Adrenal gland (tissue), 12 donors: ENCODE data around the gene SOX11. TPM values are rescaled to one million over a fixed set of nuclear protein-coding genes. Genes with fewer than 3 reads are reported as not detected.

Experiments used
- DNase-seq, 7 donors: peaks; one replicate each; pipeline ENCODE4 v3.0.0-alpha.2; 2019 to 2020
- H3K27ac ChIP-seq, 5 donors: fragments of 200-600 bp; sonication (generic) in 4 of 5; 1 replicate in 3 of 5; 2 replicates in 2 of 5; pipeline versions ENCODE4 v1.5.1 to v1.8.0; 2016 to 2020; ENCODE audit warnings: mild to moderate bottlenecking in 1 of 5
- H3K27me3 ChIP-seq: fragments of 200-600 bp; 2 replicates; pipeline ENCODE4 v1.8.0; 2021
- H3K36me3 ChIP-seq, 2 donors: fragments of 200-600 bp; replicated peaks in 1 of 2; 1 replicate in 1 of 2; 2 replicates in 1 of 2; pipeline versions ENCODE4 v1.5.1 to v1.8.0; 2018 to 2022
- H3K4me1 ChIP-seq, 2 donors: fragments of 200-600 bp; replicated peaks in 1 of 2; 1 replicate in 1 of 2; 2 replicates in 1 of 2; pipeline versions ENCODE4 v1.5.1 to v1.8.0; 2018 to 2021
- H3K4me3 ChIP-seq, 4 donors: fragments of 200-600 bp; sonication (generic) in 3 of 4; one replicate each; pipeline ENCODE4 v1.5.1; 2016 to 2018
- H3K9me3 ChIP-seq, 3 donors: fragments of 200-600 bp; sonication (generic) in 1 of 3; replicated peaks in 1 of 3; 1 replicate in 2 of 3; 2 replicates in 1 of 3; pipeline versions ENCODE4 v1.5.1 to v1.8.0; 2016 to 2021
- CTCF ChIP-seq, 6 experiments: fragments of 450-650 bp in 4 of 6; fragments of 200-600 bp in 2 of 6; sonication (generic) in 1 of 6; IDR thresholded peaks; 1 replicate in 5 of 6; 2 replicates in 1 of 6; pipeline versions ENCODE4 v1.5.1 to v1.8.0; 2016 to 2021; ENCODE audit warnings: antibody characterized with exemption in 6 of 6, mild to moderate bottlenecking in 2 of 6, moderate library complexity in 1 of 6
- POLR2A ChIP-seq, 2 donors: fragments of 450-650 bp; IDR thresholded peaks; one replicate each; pipeline ENCODE4 v1.6.1; 2017; ENCODE audit warnings: antibody characterized with exemption in 2 of 2, mild to moderate bottlenecking in 2 of 2, moderate library complexity in 1 of 2
- whole genome bisulfite sequencing, 4 donors: extraction: QIAGEN DNeasy Blood & Tissue Kit in 2 of 4; methylation state at CpG; one replicate each; pipeline versions ENCODE4 v1.1.5 to v1.1.7; 2013 to 2017; 5-methylcytosine and 5-hydroxymethylcytosine counted together
- intact Hi-C, 2 donors: fragments of 100-400 bp; cut with DNase I; formaldehyde crosslinking; loops; one replicate each; pipeline versions ENCODE4 v1.14.1 to v1.15.0; 2022 to 2023
- polyA plus RNA-seq, 3 donors: library from polyadenylated mRNA; stranded (reverse); fragments of 200-250 nt in 2 of 3; fragments of 350-450 nt in 1 of 3; fragmentation: Illumina TruSeq in 1 of 3; extraction: RNeasy Lipid Tissue Mini Kit (QIAGEN cat#74804) in 1 of 3; gene quantifications; one replicate each; pipeline ENCODE4 v1.2.3, GENCODE V29; 2013 to 2014
- total RNA-seq, 9 donors: library from RNA; depleted of rRNA in 4 of 9; stranded (reverse); fragments of >200 nt in 4 of 9; fragments of 120-200 nt in 1 of 9; fragmentation: NEBNext Ultra II Directional in 1 of 9; extraction: Animal tissue kit (Norgen Biotek cat#: 25700) in 1 of 9; gene quantifications; one replicate each; pipeline versions ENCODE4 v1.1.0 to v1.2.4, GENCODE V29; 2013 to 2023
- donor health status: healthy with polysubstance abuse.
- donor health status: Bipolar disorder and iron deficiency.
- donor health status: DM: yes; HTN: yes; CAD: no.
- donor health status: DM: no; HTN: no; CAD: no.
- donor health status: DM: no; HTN: no; CAD: no.
- donor health status: DM: yes; HTN: yes; CAD: no.

SOX11 gene
- total and polyA plus RNA-seq, 12 donors: under 0.01 to 1.5 TPM; not detected in 10

GRCh38 chr2:5734859-5735520, 42.8 kb downstream of the SOX11 start:
- H3K27ac ChIP-seq: no peak overlapping the region
- no peaks in the 10 kb centered on the region for H3K36me3 ChIP-seq
- WGBS, 4 donors: 73 to 85% (median 78%) methylated on average over 15 of the region's 15 CpGs
- no peaks in the 10 kb centered on the region for H3K27me3 ChIP-seq
- no peak overlapping the region for H3K4me3 ChIP-seq
- DNase-seq: peak in 1 of 7 donors; percentile 34
- H3K9me3 ChIP-seq: no peaks in the 10 kb centered on the region
- intact Hi-C loops: no loop called here
- H3K4me1 ChIP-seq: no peaks in the 10 kb centered on the region
- no peak for TF ChIP-seq CTCF (IDR thresholded peaks at IDR 0.05)
- no peak for TF ChIP-seq POLR2A (IDR thresholded peaks at IDR 0.05)

- no peaks in the 10 kb centered on the region for H3K4me1 ChIP-seq
- no peak overlapping the region for H3K27ac ChIP-seq
- no peaks in the 10 kb centered on the region for H3K9me3 ChIP-seq
- H3K4me3 ChIP-seq: no peak overlapping the region
- intact Hi-C loops: no loop called here
- no peaks in the 10 kb centered on the region for H3K27me3 ChIP-seq
- no peaks in the 10 kb centered on the region for H3K36me3 ChIP-seq
- no peak for TF ChIP-seq CTCF (IDR thresholded peaks at IDR 0.05)
- no peak for TF ChIP-seq POLR2A (IDR thresholded peaks at IDR 0.05)
- WGBS, 4 donors: 69 to 84% (median 83%) methylated on average over 6 of the region's 6 CpGs
- no peak for DNase-seq
These were observed 43.3 kb downstream of the SOX11 start for GRCh38 chr2:5735521-5735861.

GRCh38 chr2:5736050-5736449, 43.9 kb downstream of the SOX11 start:
- Histone ChIP-seq H3K4me3 (no peak overlapping the region), H3K36me3 (no peaks in the 10 kb centered on the region), H3K4me1 (no peaks in the 10 kb centered on the region), H3K27ac (no peak overlapping the region), H3K9me3 (no peaks in the 10 kb centered on the region), H3K27me3 (no peaks in the 10 kb centered on the region)
- 65 to 76% (median 73%) methylated on average over 5 of the region's 5 CpGs for WGBS, 4 donors
- DNase-seq: no peak
- intact Hi-C loops: no loop called here
- TF ChIP-seq POLR2A (IDR thresholded peaks at IDR 0.05) (no peak), CTCF (IDR thresholded peaks at IDR 0.05) (no peak)

- no peak overlapping the region for H3K4me3 ChIP-seq
- TF ChIP-seq CTCF (IDR thresholded peaks at IDR 0.05): no peak
- TF ChIP-seq POLR2A (IDR thresholded peaks at IDR 0.05): no peak
- intact Hi-C loops: no loop called here
- H3K27ac ChIP-seq: no peak overlapping the region
- H3K9me3 ChIP-seq: no peaks in the 10 kb centered on the region
- 75 to 82% (median 76%) methylated on average over 2 of the region's 2 CpGs for WGBS, 4 donors
- no peaks in the 10 kb centered on the region for H3K36me3 ChIP-seq
- H3K4me1 ChIP-seq: no peaks in the 10 kb centered on the region
- DNase-seq: no peak
- no peaks in the 10 kb centered on the region for H3K27me3 ChIP-seq
These were observed 44.7 kb downstream of the SOX11 start for GRCh38 chr2:5736886-5737285.
